Measurements from ENCODE around the gene BORCS6.

The BORCS6 gene

GRCh38 chr17:8210761-8211458 is 20.9 kb upstream of the BORCS6 start:
- no peak for DNase-seq

GRCh38 chr17:8209907-8210760 is 20.2 kb upstream of the BORCS6 start, which contains the start of gene AURKB:
AURKB (minus strand) TSS chr17:8210575; CDS start chr17:8210224, 351 bp downstream.
- DNase-seq = peak; percentile 92

GRCh38 chr17:8206536-8206935 is 16.6 kb upstream of the BORCS6 start:
- no peak for DNase-seq

GRCh38 chr17:8204761-8205555 is 15.0 kb upstream of the BORCS6 start:
- no peak for DNase-seq

DNA sequence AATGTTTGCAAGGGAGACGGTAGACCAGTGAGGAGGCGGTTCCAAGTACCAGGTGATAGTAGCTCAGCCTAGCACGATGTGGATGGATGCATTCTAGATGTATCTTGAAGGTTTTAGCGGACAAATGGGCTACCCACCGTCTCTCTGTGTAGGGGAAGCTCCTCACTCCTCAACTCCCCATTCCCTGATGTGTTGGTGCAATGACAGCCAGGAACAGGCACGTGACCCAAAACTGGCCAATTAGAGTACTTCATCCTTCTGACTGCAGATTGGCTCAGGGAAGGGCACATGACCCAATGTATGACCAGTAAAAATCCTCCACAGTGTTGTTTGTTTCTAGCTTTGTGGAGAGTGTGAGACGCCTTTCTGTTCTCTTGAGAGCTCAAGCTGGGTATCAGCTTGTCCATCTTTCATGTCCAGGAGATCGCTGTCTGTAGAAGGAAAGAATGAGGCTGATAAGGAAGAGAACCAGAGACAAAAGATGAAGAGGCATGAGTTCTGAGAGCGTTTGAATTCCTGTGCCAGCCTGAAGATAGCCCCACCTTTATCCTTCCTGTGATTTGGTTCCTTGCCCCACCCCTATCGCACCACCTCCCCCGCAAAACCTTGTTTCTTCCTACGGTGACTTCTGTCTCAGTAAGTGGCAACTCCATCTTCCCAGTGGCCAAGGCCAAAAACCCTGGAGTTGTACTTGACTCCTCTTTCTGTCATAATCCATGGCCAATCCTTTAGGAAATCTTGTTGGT is 2.3 kb upstream of the BORCS6 start:
- no peak for DNase-seq

GRCh38 chr17:8190506-8190905 is 526 bp upstream of the BORCS6 start:
- no peak for DNase-seq

DNA sequence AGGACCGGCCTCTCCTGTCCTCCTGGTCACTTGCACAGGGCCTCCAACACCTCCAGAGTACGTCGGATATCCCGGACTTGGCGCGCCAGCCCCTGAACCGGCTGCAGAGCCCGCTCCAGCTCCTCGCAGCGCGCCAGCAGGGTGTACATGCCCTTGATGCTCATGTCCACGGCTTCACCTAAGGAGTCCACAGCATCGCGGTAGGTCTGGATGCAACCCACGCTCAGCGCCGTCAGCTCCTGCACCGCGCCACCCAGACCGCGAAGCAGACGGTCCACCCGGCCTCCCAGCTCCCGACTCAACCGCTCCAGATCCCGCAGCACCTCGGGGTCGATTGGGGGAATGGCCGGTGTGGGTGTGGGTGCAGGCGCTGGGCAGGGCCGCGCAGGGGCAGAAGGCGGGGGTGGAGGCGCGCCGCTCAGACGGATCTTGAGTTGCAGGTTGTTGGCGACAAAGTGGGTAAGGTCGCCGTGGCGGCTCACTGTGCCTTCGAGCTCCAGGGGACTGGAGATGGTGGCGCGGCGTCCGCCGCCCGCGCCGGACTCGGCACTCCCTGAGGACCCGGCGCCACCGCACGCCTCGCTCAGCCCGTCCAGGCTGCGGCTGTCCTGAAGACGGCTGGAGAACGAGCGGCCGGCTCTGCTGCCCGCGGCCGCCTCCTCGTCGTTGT is 804 bp downstream of the BORCS6 start:
- no peak for DNase-seq

DNA sequence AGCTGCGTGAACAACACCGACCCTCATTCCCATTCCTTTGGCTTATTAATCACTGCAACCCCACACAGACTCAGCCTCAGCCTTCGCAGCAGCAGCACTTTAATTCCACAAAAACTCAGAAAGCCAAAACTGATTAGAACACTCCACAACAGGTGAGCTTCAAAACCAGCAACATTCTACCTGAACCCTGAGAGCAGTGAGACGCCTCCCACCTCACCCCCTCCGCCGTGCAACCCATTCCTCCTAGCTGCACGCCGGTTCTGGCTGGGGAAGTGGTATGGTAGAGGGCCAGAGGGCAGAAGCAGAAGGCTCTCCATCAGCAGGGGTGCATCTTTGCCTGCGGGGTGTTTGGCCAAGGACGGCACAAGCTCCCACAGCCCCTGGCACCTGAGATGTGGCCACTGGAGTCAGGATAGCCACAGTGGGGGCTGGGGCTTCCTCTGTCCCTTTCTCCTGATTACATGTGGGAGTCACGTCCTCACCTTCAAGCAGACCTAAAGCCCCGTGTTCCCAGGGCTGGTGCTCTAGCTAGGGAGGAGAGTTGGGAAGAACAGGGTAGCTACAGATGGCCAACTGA is 1.6 kb downstream of the BORCS6 start:
- no peak for DNase-seq

DNA sequence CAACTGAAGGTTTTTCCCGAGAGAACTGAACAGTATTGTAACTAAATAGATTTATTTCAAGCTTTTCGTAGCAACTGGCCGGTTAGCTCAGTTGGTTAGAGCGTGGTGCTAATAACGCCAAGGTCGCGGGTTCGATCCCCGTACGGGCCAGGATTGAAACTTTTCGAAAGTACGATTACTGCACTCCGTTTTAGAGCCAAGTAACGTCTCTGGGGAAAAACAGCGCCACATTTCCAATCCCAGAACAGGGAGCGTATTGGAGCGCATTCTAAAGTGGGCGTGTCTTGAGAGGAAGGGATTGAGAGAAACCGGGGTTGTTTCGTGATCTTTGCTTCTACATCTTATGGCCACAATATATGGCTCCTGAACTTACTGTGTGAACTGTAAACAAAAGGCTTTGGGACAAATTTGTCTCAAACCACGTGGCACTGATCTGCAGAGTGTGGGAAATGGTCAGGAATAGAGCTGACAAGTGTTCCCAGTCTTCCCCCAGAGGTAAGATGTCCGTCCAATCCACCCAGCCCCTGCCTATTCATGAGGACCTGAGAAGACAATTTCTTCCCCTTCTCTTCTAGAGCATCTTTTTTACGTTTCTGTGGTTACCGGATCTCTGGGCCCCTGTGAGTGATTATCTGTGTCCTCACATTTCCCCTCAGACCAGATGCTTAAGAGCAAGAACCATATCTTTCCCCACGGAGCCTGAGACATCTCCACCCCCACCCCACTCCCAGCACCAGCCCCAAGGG is 2.3 kb downstream of the BORCS6 start:
- peak; percentile 81 for DNase-seq

GRCh38 chr17:8186787-8187516 is 3.0 kb downstream of the BORCS6 start:
- peak; percentile 70 for DNase-seq

DNA sequence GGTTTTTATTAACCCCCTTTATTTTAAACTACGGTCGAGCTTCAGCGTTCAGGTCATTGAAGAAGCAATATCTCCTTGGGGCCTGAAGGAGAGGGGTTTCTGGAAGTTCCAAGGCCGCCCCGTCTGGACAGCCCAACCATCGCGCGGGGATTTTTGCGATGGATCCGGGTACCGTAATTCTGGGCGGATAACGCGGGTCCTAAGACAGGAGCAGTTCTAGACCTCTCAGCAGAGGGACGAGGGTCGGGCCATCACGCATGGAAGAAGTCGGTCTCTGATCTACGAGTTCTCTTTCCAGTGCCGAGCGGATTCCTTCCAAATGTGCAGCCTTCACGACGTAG is 3.6 kb downstream of the BORCS6 start:
- DNase-seq = no peak

GRCh38 chr17:8185582-8186445 is 4.2 kb downstream of the BORCS6 start:
- DNase-seq = peak; percentile 89

DNA sequence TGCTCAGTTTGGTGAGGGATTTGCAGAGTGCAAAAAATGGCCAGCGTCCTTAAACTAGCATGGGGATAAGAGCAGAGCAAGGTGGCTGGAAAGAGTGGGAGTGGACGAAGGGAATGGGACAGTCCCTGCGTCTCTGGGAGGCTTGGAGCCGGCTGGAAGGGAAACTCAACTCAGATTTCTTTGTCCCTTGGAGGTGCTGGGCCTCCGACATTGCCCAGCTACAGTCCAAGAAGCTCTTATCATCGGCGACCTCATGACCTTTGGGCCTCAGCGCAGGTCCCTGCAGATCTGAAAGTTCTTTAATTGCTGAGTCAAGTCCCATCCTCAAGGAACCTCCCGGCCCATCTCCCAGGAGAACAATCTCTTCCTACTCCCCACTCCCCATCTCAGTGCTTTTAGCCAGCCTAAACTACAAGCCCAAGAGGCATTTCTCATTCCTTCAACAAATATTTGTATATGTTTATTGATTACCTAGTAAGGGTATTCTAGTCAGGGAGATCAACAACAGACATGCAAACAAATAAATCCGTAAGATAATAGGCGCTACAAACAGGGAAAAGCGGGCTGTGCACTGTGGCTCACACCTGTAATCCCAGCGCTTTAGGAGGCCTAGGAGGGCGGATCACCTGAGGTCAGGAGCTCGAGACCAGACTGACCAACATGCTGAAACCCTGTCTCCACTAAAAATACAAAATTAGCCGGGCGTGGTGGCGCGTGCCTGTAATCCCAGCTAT is 12.8 kb downstream of the BORCS6 start:
- DNase-seq = no peak

DNA sequence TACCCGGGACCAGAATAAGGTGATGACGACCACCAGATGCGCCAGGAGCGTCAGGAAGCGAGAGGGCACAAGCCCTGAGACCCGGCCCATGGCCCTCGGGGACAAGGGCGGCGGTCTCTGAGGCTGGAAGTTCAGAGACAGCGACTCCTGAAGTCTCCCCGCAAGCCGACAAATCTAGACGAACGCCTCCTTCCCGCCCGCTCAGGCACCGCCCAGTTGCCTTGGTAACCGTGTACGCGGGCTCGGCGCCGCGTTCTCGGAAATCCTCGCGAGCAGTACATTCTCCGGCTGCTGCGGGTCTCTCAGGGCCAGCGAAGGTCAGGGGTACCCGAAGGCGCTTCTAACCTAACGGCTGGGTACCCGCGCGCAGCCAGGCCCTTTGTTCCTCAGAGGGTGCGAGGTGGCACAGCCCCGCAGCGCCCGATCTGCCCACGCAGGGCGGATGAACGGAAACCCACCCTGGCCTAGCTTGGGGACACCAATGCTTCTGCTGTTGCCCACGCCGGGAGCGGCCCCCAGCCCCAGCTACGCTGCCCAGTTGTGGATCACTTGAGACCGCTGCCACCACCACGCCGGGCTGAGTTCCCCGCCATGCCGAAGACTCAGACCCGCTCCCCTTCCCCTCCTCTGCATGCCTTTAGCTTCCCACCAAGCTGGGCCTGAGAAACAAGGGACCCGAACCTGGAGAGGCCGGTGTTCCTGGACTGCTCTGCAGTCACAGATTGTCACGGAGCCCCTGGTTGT is 13.6 kb downstream of the BORCS6 start, which contains the start of gene TMEM107:
TSS of gene TMEM107 (minus strand) at position 184 of the 744 bp plus-strand sequence. CDS start at position 90, 94 bp downstream.
- peak; percentile 83 for DNase-seq

- no peak for DNase-seq
These were observed 14.2 kb downstream of the BORCS6 start for GRCh38 chr17:8175795-8176196.

DNA sequence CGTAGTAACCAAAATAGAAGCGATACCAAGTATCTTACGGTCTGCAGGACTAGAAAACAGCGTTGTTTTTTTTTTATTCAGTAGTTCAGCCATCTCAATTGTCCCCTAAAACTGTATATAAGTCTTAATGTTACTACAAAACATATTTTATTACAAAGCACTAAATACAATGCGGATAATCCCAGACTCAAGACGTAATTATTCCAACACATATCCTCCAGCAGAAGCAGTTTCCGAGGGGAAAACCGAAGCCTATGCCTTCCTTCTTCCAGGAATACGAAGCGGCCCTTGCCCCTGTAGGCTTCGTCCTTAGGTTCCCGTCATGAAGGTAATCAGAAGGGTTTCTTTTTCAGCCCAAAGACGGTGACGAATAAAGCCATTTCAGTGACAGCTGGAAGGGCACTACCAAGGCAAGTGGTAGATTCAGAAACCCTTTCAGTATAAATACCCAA is 16.1 kb downstream of the BORCS6 start:
- DNase-seq = no peak

All from T-helper 9 cell (primary cell).